A549 (cell line): ENCODE data around the gene SPATA6L.

Experiments
- CEBPB ChIP-seq, 2 experiments: fragments of >200 bp in 1 of 2; sonication (Bioruptor Twin) in 1 of 2; formaldehyde crosslinking in 1 of 2; IDR thresholded peaks; 2 replicates each; pipeline ENCODE4 v1.6.1; 2012 to 2016
- CHD2 ChIP-seq: fragments of 150-350 bp; IDR thresholded peaks from 2 replicates; pipeline ENCODE4 v1.6.1; 2014; ENCODE audit warnings: low read length; ENCODE audit not compliant: partially characterized antibody
- CHD4 ChIP-seq: fragments of 200-600 bp; sonication (generic); IDR thresholded peaks from 2 replicates; pipeline ENCODE4 v1.6.1; 2016; ENCODE audit warnings: antibody characterized with exemption, mild to moderate bottlenecking, borderline replicate concordance
- EP300 ChIP-seq, 2 experiments: fragments of >200 bp; sonication (Bioruptor Twin); formaldehyde crosslinking; IDR thresholded peaks; 2 replicates in 1 of 2; 3 replicates in 1 of 2; pipeline ENCODE4 v1.6.1; 2016 to 2017
- HDAC2 ChIP-seq: fragments of 200-600 bp; sonication (generic); IDR thresholded peaks from 2 replicates; pipeline ENCODE4 v1.6.1; 2016
- HOXB5 ChIP-seq: fragments of 250-450 bp; sonication (Bioruptor Pico); IDR thresholded peaks from 2 replicates; pipeline ENCODE4 v1.5.0; 2020; ENCODE audit warnings: mild to moderate bottlenecking, moderate library complexity
- JUN ChIP-seq, 2 experiments: fragments of >200 bp; sonication (Bioruptor Twin); formaldehyde crosslinking; IDR thresholded peaks; 2 replicates in 1 of 2; 3 replicates in 1 of 2; pipeline ENCODE4 v1.6.1; 2016 to 2017
- KDM1A ChIP-seq: fragments of 200-600 bp; sonication (generic); IDR thresholded peaks from 2 replicates; pipeline ENCODE4 v1.6.1; 2016; ENCODE audit warnings: low read depth, mild to moderate bottlenecking
- POLR2A ChIP-seq: IDR thresholded peaks from 2 replicates; pipeline ENCODE4 v1.6.1; 2012; ENCODE audit warnings: mild to moderate bottlenecking, low read length
- RCOR1 ChIP-seq: fragments of 150-350 bp; IDR thresholded peaks from 2 replicates; pipeline ENCODE4 v1.6.1; 2014; ENCODE audit warnings: antibody characterized with exemption, low read length, low read depth
- REST ChIP-seq: fragments of 200-600 bp; sonication (generic); IDR thresholded peaks from 2 replicates; pipeline ENCODE4 v1.6.1; 2016; ENCODE audit warnings: antibody characterized with exemption, mild to moderate bottlenecking, moderate library complexity
- TF ChIP-seq, protein P1 (sequence below): fragments of >200 bp; sonication (Bioruptor Twin); formaldehyde crosslinking; IDR thresholded peaks from 3 replicates; pipeline ENCODE4 v1.5.1; 2016
- TF ChIP-seq, protein P2 (sequence below): IDR thresholded peaks from 2 replicates; pipeline ENCODE4 v1.6.1; 2012; ENCODE audit warnings: low read depth, borderline replicate concordance
- TF ChIP-seq, protein P3 (sequence below): IDR thresholded peaks from 2 replicates; pipeline ENCODE4 v1.6.1; 2012

DNA sequence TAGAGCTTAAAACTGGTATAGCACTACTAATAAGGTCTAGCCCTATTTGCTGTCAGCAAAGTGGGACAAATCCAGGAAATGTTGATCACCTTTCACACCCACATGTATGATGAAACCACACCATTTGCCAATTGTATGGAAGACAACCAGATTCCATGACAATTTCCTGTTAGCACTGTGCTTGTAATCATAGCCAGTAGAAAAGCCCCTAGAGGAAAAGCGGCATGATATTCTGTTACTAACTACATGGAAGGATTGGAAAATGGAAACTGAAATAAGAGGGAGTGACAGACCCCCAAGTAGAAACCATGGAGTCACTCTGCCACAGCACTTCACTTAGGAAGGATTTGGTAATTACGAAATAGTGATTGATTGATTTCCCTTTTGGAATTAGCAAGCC lies 923 bp downstream of the SPATA6L start:
- no peak for TF ChIP-seq HOXB5 (CRISPR knock-in tag)
- TF ChIP-seq, protein P1, sequence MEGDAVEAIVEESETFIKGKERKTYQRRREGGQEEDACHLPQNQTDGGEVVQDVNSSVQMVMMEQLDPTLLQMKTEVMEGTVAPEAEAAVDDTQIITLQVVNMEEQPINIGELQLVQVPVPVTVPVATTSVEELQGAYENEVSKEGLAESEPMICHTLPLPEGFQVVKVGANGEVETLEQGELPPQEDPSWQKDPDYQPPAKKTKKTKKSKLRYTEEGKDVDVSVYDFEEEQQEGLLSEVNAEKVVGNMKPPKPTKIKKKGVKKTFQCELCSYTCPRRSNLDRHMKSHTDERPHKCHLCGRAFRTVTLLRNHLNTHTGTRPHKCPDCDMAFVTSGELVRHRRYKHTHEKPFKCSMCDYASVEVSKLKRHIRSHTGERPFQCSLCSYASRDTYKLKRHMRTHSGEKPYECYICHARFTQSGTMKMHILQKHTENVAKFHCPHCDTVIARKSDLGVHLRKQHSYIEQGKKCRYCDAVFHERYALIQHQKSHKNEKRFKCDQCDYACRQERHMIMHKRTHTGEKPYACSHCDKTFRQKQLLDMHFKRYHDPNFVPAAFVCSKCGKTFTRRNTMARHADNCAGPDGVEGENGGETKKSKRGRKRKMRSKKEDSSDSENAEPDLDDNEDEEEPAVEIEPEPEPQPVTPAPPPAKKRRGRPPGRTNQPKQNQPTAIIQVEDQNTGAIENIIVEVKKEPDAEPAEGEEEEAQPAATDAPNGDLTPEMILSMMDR = no peak
- no peak for TF ChIP-seq HDAC2
- no peak for TF ChIP-seq CHD4
- TF ChIP-seq EP300 (IDR thresholded peaks at IDR 0.05) = no peak
- TF ChIP-seq POLR2A = no peak
- TF ChIP-seq KDM1A = no peak
- TF ChIP-seq CHD2 = no peak
- TF ChIP-seq REST = no peak
- TF ChIP-seq RCOR1 = no peak
- no peak for TF ChIP-seq CEBPB (IDR thresholded peaks at IDR 0.05)
- TF ChIP-seq, protein P2, sequence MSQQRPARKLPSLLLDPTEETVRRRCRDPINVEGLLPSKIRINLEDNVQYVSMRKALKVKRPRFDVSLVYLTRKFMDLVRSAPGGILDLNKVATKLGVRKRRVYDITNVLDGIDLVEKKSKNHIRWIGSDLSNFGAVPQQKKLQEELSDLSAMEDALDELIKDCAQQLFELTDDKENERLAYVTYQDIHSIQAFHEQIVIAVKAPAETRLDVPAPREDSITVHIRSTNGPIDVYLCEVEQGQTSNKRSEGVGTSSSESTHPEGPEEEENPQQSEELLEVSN = no peak
- TF ChIP-seq JUN (IDR thresholded peaks at IDR 0.05) = no peak
- TF ChIP-seq, protein P3, sequence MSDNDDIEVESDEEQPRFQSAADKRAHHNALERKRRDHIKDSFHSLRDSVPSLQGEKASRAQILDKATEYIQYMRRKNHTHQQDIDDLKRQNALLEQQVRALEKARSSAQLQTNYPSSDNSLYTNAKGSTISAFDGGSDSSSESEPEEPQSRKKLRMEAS = no peak
